B cell (primary cell): ENCODE data around the gene CFAP210.

ENCODE experiments used
- CTCF ChIP-seq: fragments of 200-600 bp; IDR thresholded peaks from one replicate; pipeline ENCODE4 v1.8.0; 2022; ENCODE audit warnings: antibody characterized with exemption, mild to moderate bottlenecking
- EZH2 ChIP-seq: IDR thresholded peaks from 2 replicates; pipeline ENCODE4 v1.6.1; 2012; ENCODE audit warnings: borderline replicate concordance, low read depth, mild to moderate bottlenecking, moderate library complexity, low read length; ENCODE audit not compliant: insufficient read depth, poor library complexity, severe bottlenecking

GRCh38 chr2:169734169-169734847 lies 40.1 kb upstream of the CFAP210 start:
- TF ChIP-seq CTCF, result no peak
- TF ChIP-seq EZH2, result no peak
